BE2C (cell line): Measurements from ENCODE around the gene CCND2.

Experiments used
- DNase-seq: peaks from one replicate; pipeline ENCODE4 v3.0.0-alpha.2; 2020
- H3K27me3 ChIP-seq: fragments of 250-450 bp; sonication (Bioruptor Pico); 2 replicates; pipeline ENCODE4 v1.5.1; 2020; ENCODE audit warnings: mild to moderate bottlenecking
- H3K36me3 ChIP-seq: fragments of 250-450 bp; sonication (Bioruptor Pico); 2 replicates; pipeline ENCODE4 v1.5.1; 2020; ENCODE audit warnings: mild to moderate bottlenecking
- H3K4me1 ChIP-seq: fragments of 250-450 bp; sonication (Bioruptor Pico); 2 replicates; pipeline ENCODE4 v1.5.1; 2020
- H3K4me3 ChIP-seq: 2 replicates; pipeline ENCODE4 v1.5.1; 2011; ENCODE audit warnings: low read depth, low read length
- H3K9me3 ChIP-seq: fragments of 250-450 bp; sonication (Bioruptor Pico); 2 replicates; pipeline ENCODE4 v1.5.1; 2020
- TF ChIP-seq, protein P1 (sequence below): IDR thresholded peaks from 2 replicates; pipeline ENCODE4 v1.5.1; 2012; ENCODE audit warnings: mild to moderate bottlenecking, low read depth, low read length

The CCND2 gene

DNA sequence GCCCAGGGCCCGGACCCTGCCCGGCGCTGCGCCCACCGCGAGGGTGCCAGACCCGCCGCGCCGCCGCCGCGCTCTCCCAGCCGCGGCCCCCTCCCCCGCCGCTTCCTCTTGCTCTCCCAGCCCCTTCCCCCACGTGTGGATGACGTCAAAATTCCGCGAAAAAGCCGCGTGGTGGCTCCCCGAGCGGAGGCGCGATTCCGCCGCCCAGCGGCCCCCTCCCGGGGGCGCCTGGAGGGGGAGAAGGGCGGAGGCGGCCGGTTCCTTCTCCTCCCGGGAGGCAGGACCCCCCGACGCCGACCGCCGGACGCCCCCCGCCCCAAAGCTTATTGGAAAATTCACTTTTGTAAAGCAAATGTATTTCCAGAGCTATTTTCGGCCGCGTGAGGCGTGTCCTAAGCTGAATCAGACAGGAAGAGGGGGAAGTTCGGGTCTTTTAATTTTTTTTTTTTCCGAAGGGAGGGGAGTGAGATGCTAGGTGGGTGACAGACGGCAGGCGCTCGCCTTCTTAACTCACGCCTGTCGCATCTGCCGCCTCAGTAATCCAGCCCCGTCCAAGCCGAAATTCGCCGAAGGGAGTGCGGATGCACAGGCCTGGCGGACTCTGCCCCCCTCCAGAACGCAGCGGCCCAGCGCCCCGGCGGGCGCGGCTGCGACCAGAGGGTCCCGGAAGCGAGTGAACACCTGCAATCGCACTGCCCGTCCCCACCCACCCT is 4.1 kb upstream of the CCND2 start:
- no peaks in the 10 kb centered on the region for H3K36me3 ChIP-seq
- peak; percentile 47 for DNase-seq
- H3K4me1 ChIP-seq, result no peaks in the 10 kb centered on the region
- no peaks in the 10 kb centered on the region; the same call in 1 of the 2 replicates for H3K9me3 ChIP-seq
- peaks cover 97% of the 10 kb centered on the region for H3K27me3 ChIP-seq
- peak overlapping the region; percentile 20; the same call in 1 of the 2 replicates for H3K4me3 ChIP-seq
- TF ChIP-seq, protein P1, sequence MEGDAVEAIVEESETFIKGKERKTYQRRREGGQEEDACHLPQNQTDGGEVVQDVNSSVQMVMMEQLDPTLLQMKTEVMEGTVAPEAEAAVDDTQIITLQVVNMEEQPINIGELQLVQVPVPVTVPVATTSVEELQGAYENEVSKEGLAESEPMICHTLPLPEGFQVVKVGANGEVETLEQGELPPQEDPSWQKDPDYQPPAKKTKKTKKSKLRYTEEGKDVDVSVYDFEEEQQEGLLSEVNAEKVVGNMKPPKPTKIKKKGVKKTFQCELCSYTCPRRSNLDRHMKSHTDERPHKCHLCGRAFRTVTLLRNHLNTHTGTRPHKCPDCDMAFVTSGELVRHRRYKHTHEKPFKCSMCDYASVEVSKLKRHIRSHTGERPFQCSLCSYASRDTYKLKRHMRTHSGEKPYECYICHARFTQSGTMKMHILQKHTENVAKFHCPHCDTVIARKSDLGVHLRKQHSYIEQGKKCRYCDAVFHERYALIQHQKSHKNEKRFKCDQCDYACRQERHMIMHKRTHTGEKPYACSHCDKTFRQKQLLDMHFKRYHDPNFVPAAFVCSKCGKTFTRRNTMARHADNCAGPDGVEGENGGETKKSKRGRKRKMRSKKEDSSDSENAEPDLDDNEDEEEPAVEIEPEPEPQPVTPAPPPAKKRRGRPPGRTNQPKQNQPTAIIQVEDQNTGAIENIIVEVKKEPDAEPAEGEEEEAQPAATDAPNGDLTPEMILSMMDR, result no peak

DNA sequence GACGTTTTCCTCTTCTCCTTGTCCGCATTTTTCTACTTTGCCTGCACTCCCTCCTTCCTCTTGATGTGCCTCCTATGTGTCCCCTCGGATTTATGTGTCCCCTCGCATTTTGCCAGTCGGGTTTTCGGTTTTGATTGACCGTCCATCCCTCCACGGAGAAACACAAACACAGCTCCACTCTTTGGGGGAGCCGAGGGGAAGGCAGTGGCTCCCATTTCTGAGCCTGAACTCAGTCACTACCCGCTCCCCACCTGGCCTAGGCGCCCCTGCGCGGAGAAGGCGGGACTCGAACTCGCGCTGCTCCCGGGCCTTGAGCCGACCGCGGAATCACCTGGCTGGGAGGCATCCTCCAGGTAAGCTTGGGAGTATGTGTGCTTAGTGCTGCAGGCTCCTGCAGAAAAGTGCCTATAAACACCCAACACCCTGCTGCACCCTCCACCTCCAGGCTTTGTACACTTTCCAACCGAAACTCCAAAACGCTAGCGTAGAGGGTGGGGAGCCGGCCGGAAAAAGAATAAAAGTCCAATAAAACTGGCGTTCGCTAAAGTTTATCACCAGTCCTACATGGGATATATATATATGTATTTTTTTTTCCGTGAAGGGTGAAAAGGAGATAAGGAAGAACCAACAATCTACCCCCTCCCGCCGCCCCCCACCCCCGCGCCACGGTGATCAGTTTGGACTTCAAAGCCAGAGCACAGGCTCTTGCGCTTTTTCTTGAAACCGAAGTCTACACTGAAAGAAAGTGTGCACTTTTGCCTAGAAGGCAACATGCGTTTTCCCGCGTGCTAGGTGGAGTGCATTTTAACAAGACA is 3.3 kb upstream of the CCND2 start:
- H3K27me3 ChIP-seq, result peaks cover 97% of the 10 kb centered on the region
- no peaks in the 10 kb centered on the region; the same call in 1 of the 2 replicates for H3K9me3 ChIP-seq
- TF ChIP-seq, protein P1, result no peak
- H3K36me3 ChIP-seq, result no peaks in the 10 kb centered on the region
- no peaks in the 10 kb centered on the region for H3K4me1 ChIP-seq
- no peak overlapping the region for H3K4me3 ChIP-seq
- no peak for DNase-seq

DNA sequence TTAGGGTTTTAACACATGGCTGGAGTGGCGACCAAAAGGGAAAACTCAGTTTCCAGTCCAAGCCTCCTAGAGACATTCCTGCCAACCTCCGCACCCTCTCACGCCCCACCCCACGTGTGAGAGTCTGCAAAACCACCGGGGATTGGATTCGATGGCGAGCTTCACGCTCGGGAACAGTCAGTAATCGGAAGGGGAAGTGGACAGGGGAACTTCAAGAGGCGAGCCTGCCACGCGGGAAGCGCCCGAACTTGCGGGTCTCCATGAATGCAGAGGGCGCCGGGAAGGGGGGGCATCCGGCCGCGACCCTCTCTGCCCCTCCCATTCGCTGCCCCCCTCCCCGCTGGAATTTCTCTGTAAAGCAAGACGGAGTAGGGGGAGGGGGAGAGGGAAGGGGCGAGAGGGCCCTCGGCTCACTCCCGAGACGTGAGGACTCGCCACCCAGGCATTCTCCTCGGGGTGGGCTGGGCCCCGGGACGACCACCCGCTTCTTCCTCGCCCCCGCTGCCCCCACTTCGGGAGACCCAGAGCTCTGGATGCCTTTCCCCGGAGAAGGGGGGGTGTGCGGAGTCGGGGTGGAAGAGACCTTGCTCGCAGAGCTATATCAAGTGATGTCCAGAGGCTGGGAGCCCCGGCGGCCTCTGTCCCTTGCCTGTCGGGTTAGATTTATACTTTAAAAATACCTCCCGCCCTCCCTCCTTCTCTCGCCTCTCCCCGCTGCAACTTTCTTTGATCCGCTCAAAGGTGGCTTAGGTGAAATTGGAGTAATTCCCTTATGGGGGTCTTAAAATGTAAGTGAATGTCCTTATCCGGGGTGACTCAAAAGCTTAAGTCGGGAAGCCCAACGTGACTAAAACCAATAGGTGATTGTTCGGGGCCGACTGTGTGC is 2.5 kb upstream of the CCND2 start:
- no peak for DNase-seq

DNA sequence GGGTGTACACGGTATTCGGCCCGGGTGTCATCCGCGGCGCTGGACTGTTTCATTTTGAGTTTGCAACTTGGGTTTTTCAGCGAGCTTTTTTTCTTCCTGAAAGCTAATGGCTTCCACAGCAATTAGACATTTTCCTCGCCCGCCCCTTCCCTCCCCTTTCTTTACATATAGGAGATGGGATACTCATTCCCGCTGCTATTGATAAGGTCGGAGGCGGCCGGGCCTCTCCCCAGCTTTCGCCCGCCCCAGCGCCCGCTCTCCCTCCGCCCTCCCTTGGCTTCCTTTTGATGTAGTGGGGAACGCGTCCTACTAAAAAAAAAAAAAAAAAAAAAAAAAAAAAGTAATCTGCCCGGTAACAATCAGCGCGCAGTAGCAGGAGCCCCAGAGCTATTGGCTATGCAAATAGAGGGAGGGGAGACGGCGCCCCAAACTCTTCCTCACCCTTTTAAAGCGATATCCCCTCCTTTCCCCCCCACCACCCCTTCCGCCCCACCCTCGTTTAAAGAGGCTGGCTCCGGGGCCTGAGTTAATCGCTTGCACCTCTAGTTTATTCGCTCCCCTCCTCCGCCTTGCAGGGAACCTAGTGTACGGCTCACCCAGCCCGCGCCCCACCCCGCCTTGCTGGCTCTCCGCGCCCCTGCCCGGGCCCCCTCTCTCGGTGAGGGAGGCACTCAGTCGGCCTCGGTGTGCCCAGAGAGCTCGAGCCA is 1.7 kb upstream of the CCND2 start:
- Histone ChIP-seq H3K9me3 (no peaks in the 10 kb centered on the region; the same call in 1 of the 2 replicates), H3K27me3 (peaks cover 97% of the 10 kb centered on the region), H3K4me3 (no peak overlapping the region), H3K4me1 (no peaks in the 10 kb centered on the region), H3K36me3 (no peaks in the 10 kb centered on the region)
- TF ChIP-seq, protein P1, result no peak
- no peak for DNase-seq

More for the DNA sequence above, 2.5 kb upstream of the CCND2 start:
- Histone ChIP-seq H3K4me1 (no peaks in the 10 kb centered on the region), H3K9me3 (no peaks in the 10 kb centered on the region; the same call in 1 of the 2 replicates), H3K36me3 (no peaks in the 10 kb centered on the region), H3K4me3 (no peak overlapping the region), H3K27me3 (peaks cover 97% of the 10 kb centered on the region)
- TF ChIP-seq, protein P1, result no peak

DNA sequence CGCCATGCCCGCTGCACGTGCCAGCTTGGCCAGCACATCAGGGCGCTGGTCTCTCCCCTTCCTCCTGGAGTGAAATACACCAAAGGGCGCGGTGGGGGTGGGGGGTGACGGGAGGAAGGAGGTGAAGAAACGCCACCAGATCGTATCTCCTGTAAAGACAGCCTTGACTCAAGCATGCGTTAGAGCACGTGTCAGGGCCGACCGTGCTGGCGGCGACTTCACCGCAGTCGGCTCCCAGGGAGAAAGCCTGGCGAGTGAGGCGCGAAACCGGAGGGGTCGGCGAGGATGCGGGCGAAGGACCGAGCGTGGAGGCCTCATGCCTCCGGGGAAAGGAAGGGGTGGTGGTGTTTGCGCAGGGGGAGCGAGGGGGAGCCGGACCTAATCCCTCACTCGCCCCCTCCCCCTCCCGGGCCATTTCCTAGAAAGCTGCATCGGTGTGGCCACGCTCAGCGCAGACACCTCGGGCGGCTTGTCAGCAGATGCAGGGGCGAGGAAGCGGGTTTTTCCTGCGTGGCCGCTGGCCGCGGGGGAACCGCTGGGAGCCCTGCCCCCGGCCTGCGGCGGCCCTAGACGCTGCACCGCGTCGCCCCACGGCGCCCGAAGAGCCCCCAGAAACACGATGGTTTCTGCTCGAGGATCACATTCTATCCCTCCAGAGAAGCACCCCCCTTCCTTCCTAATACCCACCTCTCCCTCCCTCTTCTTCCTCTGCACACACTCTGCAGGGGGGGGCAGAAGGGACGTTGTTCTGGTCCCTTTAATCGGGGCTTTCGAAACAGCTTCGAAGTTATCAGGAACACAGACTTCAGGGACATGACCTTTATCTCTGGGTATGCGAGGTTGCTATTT is 914 bp upstream of the CCND2 start:
- no peaks in the 10 kb centered on the region for H3K4me1 ChIP-seq
- H3K4me3 ChIP-seq, result no peak overlapping the region
- no peaks in the 10 kb centered on the region for H3K36me3 ChIP-seq
- H3K27me3 ChIP-seq, result peaks cover 97% of the 10 kb centered on the region
- TF ChIP-seq, protein P1, result no peak
- DNase-seq, result no peak
- no peaks in the 10 kb centered on the region; the same call in 1 of the 2 replicates for H3K9me3 ChIP-seq
